ENCODE measurements around the gene LMAN1.

The LMAN1 gene

GRCh38 chr18:59345556-59345955 is 13.5 kb downstream of the LMAN1 start:
- FAIRE-seq (no peak), DNase-seq (ENCODE audit: insufficient read length, low spot score) (no peak)
- no peak for TF ChIP-seq CTCF (IDR thresholded peaks at IDR 0.05; ENCODE audit: insufficient read depth, missing control alignments)

GRCh38 chr18:59344996-59345395 is 14.1 kb downstream of the LMAN1 start:
- DNase-seq (ENCODE audit: insufficient read length, low spot score) (no peak), FAIRE-seq (no peak)

DNA sequence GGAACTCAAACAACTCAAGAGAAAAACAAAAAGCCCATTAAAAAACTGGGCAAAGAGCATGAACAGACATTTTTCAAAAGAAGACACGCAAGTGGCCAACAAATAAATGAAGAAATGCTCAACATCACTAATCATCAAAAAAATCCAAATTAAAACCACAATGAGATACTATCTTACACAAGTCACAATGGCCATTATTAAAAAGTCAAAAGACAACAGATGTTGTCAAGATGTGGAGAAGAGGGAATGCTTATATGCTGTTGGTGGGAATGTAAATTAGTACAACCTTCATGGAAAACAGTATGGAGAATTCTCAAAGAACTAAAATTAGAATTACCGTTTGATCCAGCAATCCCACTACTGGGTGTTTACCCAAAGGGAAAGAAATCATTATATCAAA is 15.1 kb downstream of the LMAN1 start:
- FAIRE-seq (no peak), DNase-seq (ENCODE audit: insufficient read length, low spot score) (no peak)
- TF ChIP-seq CTCF (IDR thresholded peaks at IDR 0.05; ENCODE audit: insufficient read depth, missing control alignments), result no peak

More at GRCh38 chr18:59344996-59345395, 14.1 kb downstream of the LMAN1 start:
- TF ChIP-seq CTCF (IDR thresholded peaks at IDR 0.05; ENCODE audit: insufficient read depth, missing control alignments), result no peak

- peak; percentile 100 for FAIRE-seq
- no peak for TF ChIP-seq CTCF (IDR thresholded peaks at IDR 0.05; ENCODE audit: insufficient read depth, missing control alignments)
Observed at GRCh38 chr18:59340817-59341216, 18.2 kb downstream of the LMAN1 start.

DNA sequence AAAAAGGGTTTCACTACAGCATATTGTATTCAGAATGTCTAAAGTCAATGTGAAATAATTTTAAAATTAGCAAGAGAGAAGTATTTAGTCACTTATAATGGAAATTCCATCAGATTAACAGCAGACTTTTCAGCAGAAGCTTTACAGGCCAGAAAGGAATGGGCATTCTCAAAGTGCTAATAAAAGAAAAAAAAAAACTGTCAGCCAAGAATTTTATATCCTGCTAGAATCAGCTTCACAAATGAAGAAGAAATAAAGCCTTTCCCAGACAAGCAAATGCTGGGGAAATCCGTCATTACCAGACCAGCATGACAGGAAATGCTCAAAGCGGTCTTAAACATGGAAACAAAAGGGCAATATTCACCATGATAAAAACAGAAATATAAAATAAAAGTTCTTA is 18.8 kb downstream of the LMAN1 start:
- no peak for DNase-seq (ENCODE audit: insufficient read length, low spot score)
- no peak for FAIRE-seq
- no peak for TF ChIP-seq CTCF (IDR thresholded peaks at IDR 0.05; ENCODE audit: insufficient read depth, missing control alignments)

More at GRCh38 chr18:59340817-59341216, 18.2 kb downstream of the LMAN1 start:
- no peak for DNase-seq (ENCODE audit: insufficient read length, low spot score)

DNA sequence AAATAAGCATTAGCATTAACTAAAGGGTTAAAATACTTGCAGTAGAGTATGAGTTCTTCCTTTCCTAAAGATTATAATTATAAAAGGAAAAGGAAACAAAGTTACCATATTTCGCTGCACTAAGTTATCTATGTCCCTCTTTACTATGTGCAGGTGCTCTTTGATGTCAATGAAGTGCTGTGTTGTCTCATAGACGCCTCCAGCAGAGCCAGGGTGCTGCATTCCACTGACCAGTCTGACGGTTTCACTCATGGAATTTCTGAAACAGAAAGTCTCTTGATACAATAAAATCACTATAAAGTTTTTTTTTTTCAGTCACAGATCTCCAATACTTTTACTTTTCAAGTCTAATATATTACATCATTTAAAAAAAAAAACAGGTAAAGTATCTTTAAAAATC is 26.1 kb downstream of the LMAN1 start:
- no peak for TF ChIP-seq CTCF (IDR thresholded peaks at IDR 0.05; ENCODE audit: insufficient read depth, missing control alignments)
- FAIRE-seq (no peak), DNase-seq (ENCODE audit: insufficient read length, low spot score) (no peak)

GRCh38 chr18:59328683-59329082 is 30.4 kb downstream of the LMAN1 start:
- DNase-seq (ENCODE audit: insufficient read length, low spot score) (no peak), FAIRE-seq (no peak)
- TF ChIP-seq CTCF (IDR thresholded peaks at IDR 0.05; ENCODE audit: insufficient read depth, missing control alignments), result no peak
